ENCODE results near the gene CD84.

CD84 gene

DNA sequence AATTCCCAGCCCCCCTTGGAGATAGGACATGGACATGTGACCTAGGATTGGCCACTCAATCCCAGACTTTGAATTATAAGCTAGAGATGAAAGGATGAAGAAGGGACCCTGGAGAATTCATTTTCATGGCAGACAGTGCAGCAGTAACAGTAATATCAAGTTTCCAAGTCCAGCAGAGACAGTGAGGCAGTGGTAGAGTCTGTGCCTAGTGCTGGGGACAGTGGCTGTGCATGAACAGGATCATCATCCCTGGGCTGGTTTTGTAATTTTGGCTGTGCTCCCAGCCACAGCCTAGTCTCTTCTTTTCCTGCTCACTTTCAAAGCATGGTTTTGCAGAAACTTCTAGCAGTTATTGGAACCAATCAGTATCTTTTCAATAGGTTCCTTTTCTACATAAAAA lies 29.6 kb upstream of the CD84 start:
- TF ChIP-seq POLR2AphosphoS5 (IDR thresholded peaks at IDR 0.05; ENCODE audit: low read depth, low read length): no peak

DNA sequence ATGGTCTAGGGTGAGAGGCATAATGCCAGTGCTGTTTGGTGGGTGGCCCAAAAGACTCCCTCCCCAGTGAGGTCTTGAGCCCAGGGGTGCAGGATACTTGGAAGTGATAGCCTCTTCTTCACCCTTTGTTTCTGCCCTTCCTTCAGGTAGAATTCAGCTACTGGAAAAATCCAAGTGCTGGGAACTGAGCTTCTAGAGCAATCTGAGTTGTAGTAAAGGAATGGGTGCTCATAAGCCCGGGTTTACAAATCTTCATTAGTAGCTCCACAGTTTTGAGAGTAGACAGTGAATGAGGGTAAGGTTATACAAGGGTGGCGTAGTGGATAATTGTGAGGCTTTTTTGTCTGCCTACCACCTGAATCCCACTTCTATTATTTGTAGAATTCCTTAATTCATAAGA lies 29.2 kb upstream of the CD84 start:
- TF ChIP-seq TAF1 (IDR thresholded peaks at IDR 0.05; ENCODE audit: borderline replicate concordance, insufficient read depth, low read length) (no peak), POLR2AphosphoS5 (IDR thresholded peaks at IDR 0.05; ENCODE audit: low read depth, low read length) (no peak), SIN3A (IDR thresholded peaks at IDR 0.05; ENCODE audit: borderline replicate concordance, insufficient read depth, low read length) (no peak), FOXP2 (optimal IDR thresholded peaks at IDR 0.05; ENCODE audit: borderline replicate concordance, extremely low read depth, extremely low read length, insufficient read depth) (no peak)
- TF ChIP-seq, protein P1, sequence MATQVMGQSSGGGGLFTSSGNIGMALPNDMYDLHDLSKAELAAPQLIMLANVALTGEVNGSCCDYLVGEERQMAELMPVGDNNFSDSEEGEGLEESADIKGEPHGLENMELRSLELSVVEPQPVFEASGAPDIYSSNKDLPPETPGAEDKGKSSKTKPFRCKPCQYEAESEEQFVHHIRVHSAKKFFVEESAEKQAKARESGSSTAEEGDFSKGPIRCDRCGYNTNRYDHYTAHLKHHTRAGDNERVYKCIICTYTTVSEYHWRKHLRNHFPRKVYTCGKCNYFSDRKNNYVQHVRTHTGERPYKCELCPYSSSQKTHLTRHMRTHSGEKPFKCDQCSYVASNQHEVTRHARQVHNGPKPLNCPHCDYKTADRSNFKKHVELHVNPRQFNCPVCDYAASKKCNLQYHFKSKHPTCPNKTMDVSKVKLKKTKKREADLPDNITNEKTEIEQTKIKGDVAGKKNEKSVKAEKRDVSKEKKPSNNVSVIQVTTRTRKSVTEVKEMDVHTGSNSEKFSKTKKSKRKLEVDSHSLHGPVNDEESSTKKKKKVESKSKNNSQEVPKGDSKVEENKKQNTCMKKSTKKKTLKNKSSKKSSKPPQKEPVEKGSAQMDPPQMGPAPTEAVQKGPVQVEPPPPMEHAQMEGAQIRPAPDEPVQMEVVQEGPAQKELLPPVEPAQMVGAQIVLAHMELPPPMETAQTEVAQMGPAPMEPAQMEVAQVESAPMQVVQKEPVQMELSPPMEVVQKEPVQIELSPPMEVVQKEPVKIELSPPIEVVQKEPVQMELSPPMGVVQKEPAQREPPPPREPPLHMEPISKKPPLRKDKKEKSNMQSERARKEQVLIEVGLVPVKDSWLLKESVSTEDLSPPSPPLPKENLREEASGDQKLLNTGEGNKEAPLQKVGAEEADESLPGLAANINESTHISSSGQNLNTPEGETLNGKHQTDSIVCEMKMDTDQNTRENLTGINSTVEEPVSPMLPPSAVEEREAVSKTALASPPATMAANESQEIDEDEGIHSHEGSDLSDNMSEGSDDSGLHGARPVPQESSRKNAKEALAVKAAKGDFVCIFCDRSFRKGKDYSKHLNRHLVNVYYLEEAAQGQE (IDR thresholded peaks at IDR 0.05; ENCODE audit: insufficient read depth in 1 of 2, low read depth in 2 of 2, low read length in 2 of 2): no peak

DNA sequence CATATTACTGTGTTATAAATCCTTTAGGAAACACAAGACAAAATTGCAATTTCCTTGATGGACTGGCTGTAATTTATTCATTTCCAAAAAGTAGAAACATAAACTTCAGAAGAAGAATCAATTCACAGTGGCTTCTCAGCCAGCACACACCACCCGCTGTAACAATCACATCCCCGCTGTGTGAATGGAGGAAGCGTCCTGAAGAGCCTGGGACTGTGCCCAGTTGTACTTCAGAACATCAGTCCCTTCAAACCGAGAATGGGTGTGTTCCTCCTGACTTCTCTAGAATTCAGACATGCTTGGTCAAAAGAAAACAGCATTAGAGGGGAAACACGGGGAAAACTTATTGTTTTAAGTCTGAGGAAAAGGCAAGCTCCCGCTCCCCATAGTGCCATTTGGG lies 28.8 kb upstream of the CD84 start:
- TF ChIP-seq SIN3A (IDR thresholded peaks at IDR 0.05; ENCODE audit: borderline replicate concordance, insufficient read depth, low read length) (no peak), POLR2AphosphoS5 (IDR thresholded peaks at IDR 0.05; ENCODE audit: low read depth, low read length) (no peak), FOXP2 (optimal IDR thresholded peaks at IDR 0.05; ENCODE audit: borderline replicate concordance, extremely low read depth, extremely low read length, insufficient read depth) (no peak), TAF1 (IDR thresholded peaks at IDR 0.05; ENCODE audit: borderline replicate concordance, insufficient read depth, low read length) (no peak)
- TF ChIP-seq, protein P1 (IDR thresholded peaks at IDR 0.05; ENCODE audit: insufficient read depth in 1 of 2, low read depth in 2 of 2, low read length in 2 of 2): no peak

DNA sequence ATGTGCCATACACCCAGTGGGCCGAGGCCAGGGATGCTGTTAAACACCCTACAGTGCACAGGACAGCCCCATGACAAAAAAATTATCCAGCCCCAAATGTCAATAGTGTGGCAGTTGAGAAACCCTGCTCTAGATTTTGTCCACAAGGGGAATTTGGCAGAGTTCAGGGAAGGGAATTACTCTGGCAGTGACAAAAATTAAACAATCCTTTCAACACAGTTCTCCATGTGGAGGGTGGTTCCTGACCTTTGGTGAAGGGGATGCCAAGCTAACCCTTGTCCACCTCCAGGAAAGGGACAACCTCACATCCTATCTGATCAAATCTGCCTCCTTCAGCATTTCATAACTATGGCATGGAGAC lies 28.4 kb upstream of the CD84 start:
- TF ChIP-seq TAF1 (IDR thresholded peaks at IDR 0.05; ENCODE audit: borderline replicate concordance, insufficient read depth, low read length) (no peak), SIN3A (IDR thresholded peaks at IDR 0.05; ENCODE audit: borderline replicate concordance, insufficient read depth, low read length) (no peak), FOXP2 (optimal IDR thresholded peaks at IDR 0.05; ENCODE audit: borderline replicate concordance, extremely low read depth, extremely low read length, insufficient read depth) (no peak), POLR2AphosphoS5 (IDR thresholded peaks at IDR 0.05; ENCODE audit: low read depth, low read length) (no peak)
- TF ChIP-seq, protein P1 (IDR thresholded peaks at IDR 0.05; ENCODE audit: insufficient read depth in 1 of 2, low read depth in 2 of 2, low read length in 2 of 2): no peak

DNA sequence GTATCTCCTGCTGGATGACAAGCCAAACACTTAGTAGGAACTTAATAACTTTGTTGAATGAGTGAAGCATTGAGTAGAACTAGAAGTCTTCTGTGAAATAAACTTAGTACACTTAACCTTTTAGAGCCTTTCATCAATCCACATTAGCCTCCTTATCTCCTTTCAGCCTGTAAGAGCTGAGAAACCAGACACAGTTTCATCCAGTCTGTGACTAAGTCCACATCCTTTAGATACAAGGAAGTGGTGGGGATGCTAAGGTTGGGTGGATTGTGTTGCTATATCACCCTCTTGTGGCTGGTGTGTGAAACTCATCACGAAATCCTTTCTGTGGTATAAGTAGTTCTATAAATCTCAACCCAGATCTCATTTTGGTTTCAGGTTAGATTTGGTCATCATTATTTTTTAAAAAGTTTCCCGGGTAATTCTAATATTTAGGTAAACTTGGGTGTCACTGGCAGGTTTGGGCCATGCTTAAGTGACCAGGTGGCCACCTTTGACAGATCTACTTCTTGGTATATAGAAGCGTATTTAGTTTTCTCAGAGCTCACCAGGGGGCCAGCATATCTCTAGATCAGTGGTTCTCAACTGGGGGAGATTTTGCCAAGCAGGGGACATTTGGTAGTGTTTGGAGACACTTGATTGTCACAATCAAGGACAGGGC lies 27.8 kb upstream of the CD84 start:
- TF ChIP-seq, protein P1 (IDR thresholded peaks at IDR 0.05; ENCODE audit: insufficient read depth in 1 of 2, low read depth in 2 of 2, low read length in 2 of 2): no peak
- TF ChIP-seq FOXP2 (optimal IDR thresholded peaks at IDR 0.05; ENCODE audit: borderline replicate concordance, extremely low read depth, extremely low read length, insufficient read depth) (no peak), POLR2AphosphoS5 (IDR thresholded peaks at IDR 0.05; ENCODE audit: low read depth, low read length) (no peak), SIN3A (IDR thresholded peaks at IDR 0.05; ENCODE audit: borderline replicate concordance, insufficient read depth, low read length) (no peak), TAF1 (IDR thresholded peaks at IDR 0.05; ENCODE audit: borderline replicate concordance, insufficient read depth, low read length) (no peak)
